ENCODE data around the gene KRTCAP2. TPM values are rescaled to one million over a fixed set of nuclear protein-coding genes. Genes with fewer than 3 reads are reported as not detected.

Gene KRTCAP2
- total and polyA plus RNA-seq, 3 donors from 2014 or later = 242 to 397 (median 255) TPM

- Histone ChIP-seq H3K9me3 (no peaks in the 10 kb centered on the region), H3K4me3 (no peak overlapping the region), H3K36me3 (ENCODE audit: low read depth, missing control alignments) (no peaks in the 10 kb centered on the region), H3K27me3 (no peaks in the 10 kb centered on the region), H3K27ac (no peak overlapping the region), H3K4me1 (no peaks in the 10 kb centered on the region)
- TF ChIP-seq CTCF (IDR thresholded peaks at IDR 0.05) = no peak
- no peak for TF ChIP-seq POLR2A (IDR thresholded peaks at IDR 0.05)
- intact Hi-C loops (cut with DNase I; ENCODE audit: low total_unique reads) = no loop called here
- WGBS, 2 donors = 70 to 84% methylated on average over 12 to 21 of the region's 21 CpGs
- no peak for DNase-seq
Measured at GRCh38 chr1:155184835-155185782, 12.0 kb upstream of the KRTCAP2 start.

- WGBS, 2 donors = 86 to 97% methylated on average over 4 of the region's 4 CpGs
- Histone ChIP-seq H3K27ac (no peak overlapping the region), H3K9me3 (no peaks in the 10 kb centered on the region), H3K27me3 (no peaks in the 10 kb centered on the region), H3K36me3 (ENCODE audit: low read depth, missing control alignments) (no peaks in the 10 kb centered on the region), H3K4me3 (no peak overlapping the region), H3K4me1 (no peaks in the 10 kb centered on the region)
- no peak for DNase-seq
- intact Hi-C loops (cut with DNase I; ENCODE audit: low total_unique reads) = no loop called here
- TF ChIP-seq POLR2A (IDR thresholded peaks at IDR 0.05) (no peak), CTCF (IDR thresholded peaks at IDR 0.05) (no peak)
Measured at GRCh38 chr1:155184351-155184811, 11.3 kb upstream of the KRTCAP2 start.

DNA sequence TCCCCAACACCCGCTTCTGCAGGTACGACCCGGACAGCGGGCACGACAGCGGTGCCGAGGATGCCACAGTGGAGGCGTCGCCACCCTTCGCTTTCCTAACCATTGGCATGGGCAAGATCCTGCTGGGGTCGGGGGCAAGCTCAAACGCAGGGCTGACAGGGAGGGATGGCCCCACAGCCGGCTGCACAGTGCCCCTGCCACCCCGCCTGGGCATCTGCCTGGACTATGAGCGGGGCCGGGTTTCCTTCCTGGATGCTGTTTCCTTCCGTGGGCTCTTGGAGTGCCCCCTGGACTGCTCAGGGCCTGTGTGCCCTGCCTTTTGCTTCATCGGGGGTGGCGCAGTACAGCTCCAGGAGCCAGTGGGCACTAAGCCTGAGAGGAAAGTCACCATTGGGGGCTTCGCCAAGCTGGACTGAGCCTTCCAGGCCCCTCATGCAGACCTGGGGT lies 10.7 kb upstream of the KRTCAP2 start:
- no peak overlapping the region for H3K27ac ChIP-seq
- no peak for DNase-seq
- intact Hi-C loops (cut with DNase I; ENCODE audit: low total_unique reads) = no loop called here

GRCh38 chr1:155182052-155182550 lies 9.0 kb upstream of the KRTCAP2 start:
- no peaks in the 10 kb centered on the region for H3K36me3 ChIP-seq (ENCODE audit: low read depth, missing control alignments)
- no peak for DNase-seq
- intact Hi-C loops (cut with DNase I; ENCODE audit: low total_unique reads) = no loop called here

More for the DNA sequence above, 10.7 kb upstream of the KRTCAP2 start:
- 90 to 96% methylated on average over 12 to 20 of the region's 20 CpGs for WGBS, 2 donors
- Histone ChIP-seq H3K4me3 (no peak overlapping the region), H3K27me3 (no peaks in the 10 kb centered on the region), H3K9me3 (no peaks in the 10 kb centered on the region), H3K4me1 (no peaks in the 10 kb centered on the region), H3K36me3 (ENCODE audit: low read depth, missing control alignments) (no peaks in the 10 kb centered on the region)
- TF ChIP-seq POLR2A (IDR thresholded peaks at IDR 0.05) (no peak), CTCF (IDR thresholded peaks at IDR 0.05) (no peak)

More at GRCh38 chr1:155182052-155182550, 9.0 kb upstream of the KRTCAP2 start:
- Histone ChIP-seq H3K4me3 (no peak overlapping the region), H3K27me3 (no peaks in the 10 kb centered on the region), H3K9me3 (no peaks in the 10 kb centered on the region), H3K27ac (no peak overlapping the region), H3K4me1 (peaks cover under 1% of the 10 kb centered on the region)
- TF ChIP-seq POLR2A (IDR thresholded peaks at IDR 0.05) = no peak
- no peak for TF ChIP-seq CTCF (IDR thresholded peaks at IDR 0.05)
- WGBS, 2 donors = 91 to 93% methylated on average over 7 of the region's 7 CpGs
